Loucy (cell line): ENCODE data around the gene MCF2L2.

ENCODE experiments used
- EZH2phosphoT487 ChIP-seq: fragments of 200-600 bp; IDR thresholded peaks from 2 replicates; pipeline ENCODE4 v1.6.1; 2018; ENCODE audit warnings: antibody characterized with exemption, mild to moderate bottlenecking, moderate library complexity, borderline replicate concordance
- TF ChIP-seq, protein P1 (sequence below): fragments of 200-600 bp; sonication (generic); conservative IDR thresholded peaks from 2 replicates; pipeline ENCODE4 v1.5.1; 2014; ENCODE audit warnings: mild to moderate bottlenecking, antibody characterized with exemption, low read length

DNA sequence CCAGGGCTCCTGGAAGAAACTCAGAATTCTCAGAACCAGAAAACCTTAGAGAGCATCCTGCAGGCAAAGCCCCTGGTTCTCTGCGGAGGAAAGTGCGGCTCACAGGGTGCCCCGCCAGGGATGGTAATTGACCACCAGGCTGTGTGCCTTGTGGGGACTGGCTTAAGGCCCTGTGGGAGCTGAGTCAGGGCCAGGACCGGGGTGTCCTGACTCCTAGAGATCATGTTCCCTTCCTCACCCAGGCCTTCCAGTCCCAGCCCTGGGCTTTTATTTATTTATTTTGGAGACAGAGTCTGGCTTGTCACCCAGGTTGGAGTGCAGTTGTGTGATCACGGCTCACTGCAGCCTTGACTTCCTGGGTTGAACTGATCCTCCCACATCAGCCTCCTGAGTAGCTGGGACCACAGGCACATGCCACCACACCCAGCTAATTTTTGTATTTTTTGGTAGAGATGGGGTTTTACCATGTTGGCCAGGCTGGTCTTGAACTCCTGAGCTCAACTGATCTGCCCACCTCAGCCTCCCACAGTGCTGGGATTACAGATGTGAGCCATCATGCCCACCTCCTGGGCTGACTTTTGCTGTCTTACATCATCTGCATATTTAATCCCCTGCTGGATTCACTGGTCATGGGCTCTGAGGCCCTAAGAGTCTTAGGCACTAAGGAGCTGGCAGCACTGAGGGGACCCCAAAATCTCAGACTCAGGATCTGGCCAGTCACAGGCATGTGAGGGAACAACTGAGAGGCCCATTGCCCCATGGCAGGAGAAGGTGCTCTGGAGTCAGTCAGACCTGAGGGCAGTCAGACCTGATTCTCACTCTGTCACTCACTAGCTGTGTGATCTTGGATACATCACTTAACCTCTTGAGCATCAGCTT is 245.4 kb downstream of the MCF2L2 start:
- TF ChIP-seq, protein P1, sequence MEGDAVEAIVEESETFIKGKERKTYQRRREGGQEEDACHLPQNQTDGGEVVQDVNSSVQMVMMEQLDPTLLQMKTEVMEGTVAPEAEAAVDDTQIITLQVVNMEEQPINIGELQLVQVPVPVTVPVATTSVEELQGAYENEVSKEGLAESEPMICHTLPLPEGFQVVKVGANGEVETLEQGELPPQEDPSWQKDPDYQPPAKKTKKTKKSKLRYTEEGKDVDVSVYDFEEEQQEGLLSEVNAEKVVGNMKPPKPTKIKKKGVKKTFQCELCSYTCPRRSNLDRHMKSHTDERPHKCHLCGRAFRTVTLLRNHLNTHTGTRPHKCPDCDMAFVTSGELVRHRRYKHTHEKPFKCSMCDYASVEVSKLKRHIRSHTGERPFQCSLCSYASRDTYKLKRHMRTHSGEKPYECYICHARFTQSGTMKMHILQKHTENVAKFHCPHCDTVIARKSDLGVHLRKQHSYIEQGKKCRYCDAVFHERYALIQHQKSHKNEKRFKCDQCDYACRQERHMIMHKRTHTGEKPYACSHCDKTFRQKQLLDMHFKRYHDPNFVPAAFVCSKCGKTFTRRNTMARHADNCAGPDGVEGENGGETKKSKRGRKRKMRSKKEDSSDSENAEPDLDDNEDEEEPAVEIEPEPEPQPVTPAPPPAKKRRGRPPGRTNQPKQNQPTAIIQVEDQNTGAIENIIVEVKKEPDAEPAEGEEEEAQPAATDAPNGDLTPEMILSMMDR = no peak
- no peak for TF ChIP-seq EZH2phosphoT487
